Ovary (tissue), 9 donors: ENCODE measurements around the gene TENT4A. TPM values are rescaled to one million over a fixed set of nuclear protein-coding genes. Genes with fewer than 3 reads are reported as not detected.
A peak's percentile ranks its signal among the peaks of the same experiment; 100 is the strongest.

ENCODE experiments used
- DNase-seq, 5 donors: peaks; one replicate each; pipeline ENCODE4 v3.0.0-alpha.2; 2019 to 2020
- H3K27ac ChIP-seq, 2 donors: fragments of 200-600 bp; one replicate each; pipeline versions ENCODE4 v1.5.1 to v1.8.0; 2019 to 2022
- H3K27me3 ChIP-seq: fragments of 200-600 bp; one replicate; pipeline ENCODE4 v1.8.0; 2022
- H3K36me3 ChIP-seq: fragments of 200-600 bp; sonication (generic); one replicate; pipeline ENCODE4 v1.5.1; 2019
- H3K4me1 ChIP-seq: one replicate; pipeline ENCODE4 v1.8.1; 2013; ENCODE audit warnings: mild to moderate bottlenecking, moderate library complexity; ENCODE audit not compliant: insufficient read depth
- H3K4me3 ChIP-seq: fragments of 200-600 bp; sonication (generic); one replicate; pipeline ENCODE4 v1.5.1; 2017
- H3K9me3 ChIP-seq, 2 donors: fragments of 200-600 bp in 1 of 2; sonication (generic) in 1 of 2; one replicate each; pipeline versions ENCODE4 v1.5.1 to v1.8.1; 2013 to 2019; ENCODE audit warnings: mild to moderate bottlenecking in 1 of 2, moderate library complexity in 1 of 2
- EP300 ChIP-seq: sonication (generic); formaldehyde crosslinking; IDR thresholded peaks from one replicate; pipeline ENCODE4 v1.6.1; 2017; ENCODE audit warnings: antibody characterized with exemption
- POLR2A ChIP-seq: fragments of 450-650 bp; IDR thresholded peaks from one replicate; pipeline ENCODE4 v1.6.1; 2017; ENCODE audit warnings: antibody characterized with exemption, mild to moderate bottlenecking, moderate library complexity
- WGBS, 3 donors: extraction: QIAGEN DNeasy Blood & Tissue Kit in 1 of 3; methylation state at CpG; one replicate each; pipeline versions ENCODE4 v1.1.5 to v1.1.7; 2013 to 2017; 5-methylcytosine and 5-hydroxymethylcytosine counted together
- intact Hi-C, 4 donors: fragments of 100-400 bp; cut with DNase I; formaldehyde crosslinking; loops; one replicate each; pipeline versions ENCODE4 v1.11.0 to v1.15.1; 2022 to 2023
- polyA plus RNA-seq, 2 donors: library from polyadenylated mRNA; stranded (reverse); fragments of 200-250 nt in 1 of 2; fragments of 350-450 nt in 1 of 2; fragmentation: Illumina TruSeq in 1 of 2; extraction: RNeasy Lipid Tissue Mini Kit (QIAGEN cat#74804) in 1 of 2; gene quantifications; one replicate each; pipeline ENCODE4 v1.2.3, GENCODE V29; 2013 to 2014
- total RNA-seq, 7 donors: library from RNA; depleted of rRNA in 2 of 7; stranded (reverse); fragments of >200 nt in 2 of 7; fragmentation: NEBNext Ultra II Directional in 3 of 7; extraction: Animal tissue kit (Norgen Biotek cat#: 25700) in 3 of 7; gene quantifications; one replicate each; pipeline versions ENCODE4 v1.1.0 to v1.2.4, GENCODE V29; 2016 to 2023
- TF ChIP-seq, protein P1 (sequence below), 3 donors: fragments of 450-650 bp in 2 of 3; fragments of 200-600 bp in 1 of 3; IDR thresholded peaks; one replicate each; pipeline versions ENCODE4 v1.5.1 to v1.8.0; 2016 to 2022; ENCODE audit warnings: antibody characterized with exemption in 3 of 3, mild to moderate bottlenecking in 1 of 3
- donor health status: DM: no; HTN: no; CAD: no; lungs with moderate emphysema.
- donor health status: DM: no; HTN: no; CAD: no.
- donor health status: Bipolar disorder and iron deficiency.
- donor health status: DM: yes; HTN: yes; CAD: no.
- donor health status: DM: no; HTN: no; CAD: no.
- donor health status: DM: yes; HTN: yes; CAD: no.

Gene TENT4A
- total and polyA plus RNA-seq, 9 donors = 12.4 to 29.6 (median 22.9) TPM

DNA sequence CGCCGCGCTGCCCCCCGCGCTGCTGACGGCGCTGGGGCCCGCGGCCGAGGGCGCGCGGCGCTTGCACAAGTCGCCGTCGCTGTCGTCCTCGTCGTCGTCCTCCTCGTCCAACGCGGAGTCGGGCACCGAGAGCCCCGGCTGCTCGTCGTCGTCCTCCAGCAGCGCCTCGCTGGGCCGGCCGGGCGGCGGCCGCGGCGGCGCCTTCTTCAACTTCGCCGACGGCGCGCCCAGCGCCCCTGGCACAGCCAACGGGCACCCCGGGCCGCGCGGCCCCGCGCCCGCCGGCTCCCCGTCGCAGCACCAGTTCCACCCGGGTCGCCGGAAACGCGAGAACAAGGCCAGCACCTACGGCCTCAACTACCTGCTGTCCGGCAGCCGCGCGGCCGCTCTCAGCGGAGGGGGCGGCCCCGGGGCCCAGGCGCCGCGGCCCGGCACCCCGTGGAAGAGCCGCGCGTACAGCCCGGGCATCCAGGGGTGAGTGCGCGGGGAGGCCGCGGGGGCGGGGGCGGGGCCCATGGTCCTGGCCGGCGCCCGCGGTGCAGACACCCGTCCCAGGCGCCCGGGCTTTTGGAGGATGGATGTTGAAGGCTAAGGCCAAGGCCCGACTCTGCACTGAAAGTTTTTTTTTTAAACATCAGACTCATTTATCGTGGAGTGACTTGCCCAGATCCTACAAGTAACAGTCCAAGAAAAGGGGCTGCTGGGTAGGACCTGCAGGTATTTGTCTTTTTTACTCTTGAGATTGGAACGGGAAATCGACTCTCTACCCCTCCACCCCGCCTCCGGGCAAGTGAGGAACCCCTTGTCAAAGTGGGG, 1.2 kb downstream of the TENT4A start:
- intact Hi-C loops = loop anchor here in 2 of 4 donors (5.0 to 10.0 kb wide), 2 partner anchors 82 to 340 kb away; partner anchors contain the start of genes MED10 (in 1 of the 2), NSUN2 (in 1 of the 2) and SRD5A1 (in 1 of the 2)
- H3K27ac ChIP-seq = peak overlapping the region; percentile 55 to 76
- peaks cover 28% of the 10 kb centered on the region for H3K4me1 ChIP-seq
- H3K4me3 ChIP-seq = peak overlapping the region; percentile 61
- TF ChIP-seq POLR2A (no peak), EP300 (no peak)
- TF ChIP-seq, protein P1, sequence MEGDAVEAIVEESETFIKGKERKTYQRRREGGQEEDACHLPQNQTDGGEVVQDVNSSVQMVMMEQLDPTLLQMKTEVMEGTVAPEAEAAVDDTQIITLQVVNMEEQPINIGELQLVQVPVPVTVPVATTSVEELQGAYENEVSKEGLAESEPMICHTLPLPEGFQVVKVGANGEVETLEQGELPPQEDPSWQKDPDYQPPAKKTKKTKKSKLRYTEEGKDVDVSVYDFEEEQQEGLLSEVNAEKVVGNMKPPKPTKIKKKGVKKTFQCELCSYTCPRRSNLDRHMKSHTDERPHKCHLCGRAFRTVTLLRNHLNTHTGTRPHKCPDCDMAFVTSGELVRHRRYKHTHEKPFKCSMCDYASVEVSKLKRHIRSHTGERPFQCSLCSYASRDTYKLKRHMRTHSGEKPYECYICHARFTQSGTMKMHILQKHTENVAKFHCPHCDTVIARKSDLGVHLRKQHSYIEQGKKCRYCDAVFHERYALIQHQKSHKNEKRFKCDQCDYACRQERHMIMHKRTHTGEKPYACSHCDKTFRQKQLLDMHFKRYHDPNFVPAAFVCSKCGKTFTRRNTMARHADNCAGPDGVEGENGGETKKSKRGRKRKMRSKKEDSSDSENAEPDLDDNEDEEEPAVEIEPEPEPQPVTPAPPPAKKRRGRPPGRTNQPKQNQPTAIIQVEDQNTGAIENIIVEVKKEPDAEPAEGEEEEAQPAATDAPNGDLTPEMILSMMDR (IDR thresholded peaks at IDR 0.05) = no peak
- WGBS, 3 donors = 0 to 2% (median 0%) methylated on average over 38 to 99 of the region's 99 CpGs
- H3K27me3 ChIP-seq = no peaks in the 10 kb centered on the region
- no peaks in the 10 kb centered on the region for H3K9me3 ChIP-seq
- H3K36me3 ChIP-seq = no peaks in the 10 kb centered on the region
- peak; percentile 25 to 61 (median 56) for DNase-seq

DNA sequence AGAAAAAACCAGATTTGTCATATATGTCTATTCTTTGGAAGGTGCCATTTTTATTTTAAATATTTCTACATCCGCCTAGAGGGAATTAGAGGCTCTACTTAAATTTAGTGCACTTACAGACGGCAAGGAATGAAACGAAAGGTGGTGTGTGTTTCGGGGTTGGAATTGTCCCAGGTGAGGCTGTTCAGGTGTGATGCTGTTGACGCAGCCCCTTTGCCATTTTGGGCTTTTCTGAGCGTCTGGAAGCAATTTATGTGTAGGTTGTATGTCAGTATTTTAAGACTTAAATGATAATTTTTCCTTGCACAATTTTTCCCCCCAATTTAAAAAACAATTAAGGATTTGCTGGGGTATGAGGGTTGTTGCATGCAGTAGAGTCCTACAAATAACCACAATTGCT, 2.0 kb downstream of the TENT4A start:
- TF ChIP-seq POLR2A (no peak), EP300 (no peak)
- TF ChIP-seq, protein P1 (IDR thresholded peaks at IDR 0.05) = no peak
- H3K4me3 ChIP-seq = peak overlapping the region; percentile 61
- no peak for DNase-seq
- intact Hi-C loops = loop anchor here in 1 of 4 donors (10.0 kb wide), 1 partner anchor 340 kb away; the partner anchor contains the start of gene MED10
- H3K4me1 ChIP-seq = peaks cover 29% of the 10 kb centered on the region
- no peaks in the 10 kb centered on the region for H3K9me3 ChIP-seq
- H3K27me3 ChIP-seq = no peaks in the 10 kb centered on the region
- no peaks in the 10 kb centered on the region for H3K36me3 ChIP-seq
- 44 to 50% (median 49%) methylated on average over 6 of the region's 6 CpGs for WGBS, 3 donors
- H3K27ac ChIP-seq = no peak overlapping the region

DNA sequence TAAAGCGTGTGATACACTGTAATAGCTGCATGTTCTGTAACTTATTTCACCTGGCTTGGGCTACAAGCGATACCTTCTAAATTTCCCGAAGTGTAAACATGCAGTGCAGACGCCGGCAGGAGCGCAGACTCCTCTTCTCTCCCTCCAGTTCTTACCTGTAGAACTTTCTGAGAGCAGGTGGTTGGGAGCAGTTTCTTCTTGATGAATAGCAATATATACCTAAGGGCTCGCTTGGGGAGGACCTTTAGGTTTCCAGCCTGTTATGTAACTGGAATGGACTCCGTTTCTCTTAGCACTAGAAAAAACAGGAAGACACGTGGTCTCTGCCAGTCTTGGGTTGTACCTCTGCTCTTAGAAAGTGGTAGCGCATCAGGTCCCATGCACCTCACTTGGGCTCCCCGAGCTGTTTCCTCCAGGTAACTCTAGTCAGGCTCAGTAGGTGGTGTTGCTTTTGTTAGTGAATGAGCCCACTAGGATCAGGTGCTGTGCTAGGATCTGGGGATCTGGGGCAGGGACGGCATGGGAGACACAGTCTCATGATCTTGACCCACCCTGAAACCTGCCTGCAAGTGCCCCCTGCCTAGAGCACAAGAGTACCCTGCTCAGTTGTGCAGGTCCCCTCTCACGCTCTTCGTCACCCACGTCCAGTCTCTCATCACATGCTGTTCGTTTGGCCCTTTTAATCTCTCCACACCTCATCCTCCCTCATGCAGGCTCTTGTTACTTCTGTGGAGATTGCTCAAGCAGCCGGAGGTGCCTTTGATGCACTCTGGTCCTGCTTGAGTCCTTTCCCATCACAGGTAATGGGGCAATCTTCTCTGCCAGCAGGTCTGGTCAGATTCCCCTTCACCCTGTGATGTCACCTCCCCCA, 2.8 kb downstream of the TENT4A start:
- H3K9me3 ChIP-seq = no peaks in the 10 kb centered on the region
- TF ChIP-seq EP300 = no peak
- TF ChIP-seq, protein P1 (IDR thresholded peaks at IDR 0.05) = no peak
- TF ChIP-seq POLR2A = no peak
- WGBS, 3 donors = 46 to 54% (median 47%) methylated on average over 17 of the region's 17 CpGs
- peak in 1 of 5 donors; percentile 8 for DNase-seq
- peaks cover 32% of the 10 kb centered on the region for H3K4me1 ChIP-seq
- no peaks in the 10 kb centered on the region for H3K27me3 ChIP-seq
- H3K27ac ChIP-seq = no peak overlapping the region
- H3K36me3 ChIP-seq = no peaks in the 10 kb centered on the region
- peak overlapping the region; percentile 61 for H3K4me3 ChIP-seq
- intact Hi-C loops = loop anchor here in 1 of 4 donors (10.0 kb wide), 1 partner anchor 341 kb away; the partner anchor contains the start of gene MED10

GRCh38 chr5:6716629-6717149, 3.5 kb downstream of the TENT4A start:
- peaks cover 37% of the 10 kb centered on the region for H3K4me1 ChIP-seq
- WGBS, 3 donors = 54 to 78% (median 62%) methylated on average over 4 of the region's 4 CpGs
- peak in 1 of 5 donors; percentile 11 for DNase-seq

More at GRCh38 chr5:6716629-6717149, 3.5 kb downstream of the TENT4A start:
- Histone ChIP-seq H3K9me3 (no peaks in the 10 kb centered on the region), H3K27me3 (no peaks in the 10 kb centered on the region), H3K4me3 (no peak overlapping the region), H3K27ac (no peak overlapping the region), H3K36me3 (no peaks in the 10 kb centered on the region)
- TF ChIP-seq POLR2A (no peak), EP300 (no peak)
- TF ChIP-seq, protein P1 (IDR thresholded peaks at IDR 0.05) = no peak
- intact Hi-C loops = loop anchor here in 1 of 4 donors (10.0 kb wide), 1 partner anchor 342 kb away; the partner anchor contains the start of gene MED10
